22Rv1 (cell line): ENCODE data around the gene SETX.

Source experiments
- H3K27ac ChIP-seq: fragments of 450-650 bp; 2 replicates; pipeline ENCODE4 v1.5.1; 2017
- ZFX ChIP-seq: fragments of 450-650 bp; IDR thresholded peaks from 2 replicates; pipeline ENCODE4 v1.6.1; 2017; ENCODE audit warnings: antibody characterized with exemption, borderline replicate concordance
- TF ChIP-seq, protein P1 (sequence below): fragments of 450-650 bp; IDR thresholded peaks from 2 replicates; pipeline ENCODE4 v1.5.1; 2017; ENCODE audit warnings: mild to moderate bottlenecking

Gene SETX

DNA sequence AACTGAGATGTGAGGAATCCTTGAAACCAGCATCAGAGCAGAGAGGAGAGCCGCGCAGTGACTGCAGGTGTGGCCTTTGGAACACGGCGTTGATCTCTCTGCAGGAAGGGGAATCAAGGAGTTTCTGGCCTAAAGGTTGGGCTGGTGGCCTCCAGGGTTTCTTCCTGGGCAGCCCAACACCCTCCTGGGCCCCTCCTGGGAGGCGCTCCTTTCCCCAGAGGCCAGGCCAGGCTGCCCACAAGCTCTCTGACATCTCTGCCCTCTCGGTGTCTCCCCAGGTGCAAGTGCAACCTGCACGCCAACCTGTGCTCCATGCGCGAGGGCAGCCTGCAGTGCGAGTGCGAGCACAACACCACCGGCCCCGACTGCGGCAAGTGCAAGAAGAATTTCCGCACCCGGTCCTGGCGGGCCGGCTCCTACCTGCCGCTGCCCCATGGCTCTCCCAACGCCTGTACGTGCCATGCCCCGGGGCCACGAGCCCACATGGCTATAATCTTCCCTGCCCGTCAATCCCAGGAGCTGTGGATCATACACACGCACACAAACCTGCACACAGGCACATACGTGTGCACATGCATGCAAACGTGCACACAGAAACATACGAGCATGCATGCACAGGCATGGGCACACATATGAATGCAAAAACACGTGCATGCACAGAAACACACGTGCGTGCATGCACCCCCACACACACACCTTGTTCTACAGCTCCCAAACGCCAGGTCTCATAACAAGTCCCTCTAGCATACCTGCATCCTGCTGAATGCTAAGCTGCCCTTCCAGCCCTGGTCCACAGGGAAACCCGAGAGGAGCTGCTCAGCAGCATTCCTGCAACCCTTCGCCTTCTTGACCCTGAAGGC is 128.0 kb downstream of the SETX start:
- no peak overlapping the region for H3K27ac ChIP-seq
- no peak for TF ChIP-seq ZFX
- TF ChIP-seq, protein P1, sequence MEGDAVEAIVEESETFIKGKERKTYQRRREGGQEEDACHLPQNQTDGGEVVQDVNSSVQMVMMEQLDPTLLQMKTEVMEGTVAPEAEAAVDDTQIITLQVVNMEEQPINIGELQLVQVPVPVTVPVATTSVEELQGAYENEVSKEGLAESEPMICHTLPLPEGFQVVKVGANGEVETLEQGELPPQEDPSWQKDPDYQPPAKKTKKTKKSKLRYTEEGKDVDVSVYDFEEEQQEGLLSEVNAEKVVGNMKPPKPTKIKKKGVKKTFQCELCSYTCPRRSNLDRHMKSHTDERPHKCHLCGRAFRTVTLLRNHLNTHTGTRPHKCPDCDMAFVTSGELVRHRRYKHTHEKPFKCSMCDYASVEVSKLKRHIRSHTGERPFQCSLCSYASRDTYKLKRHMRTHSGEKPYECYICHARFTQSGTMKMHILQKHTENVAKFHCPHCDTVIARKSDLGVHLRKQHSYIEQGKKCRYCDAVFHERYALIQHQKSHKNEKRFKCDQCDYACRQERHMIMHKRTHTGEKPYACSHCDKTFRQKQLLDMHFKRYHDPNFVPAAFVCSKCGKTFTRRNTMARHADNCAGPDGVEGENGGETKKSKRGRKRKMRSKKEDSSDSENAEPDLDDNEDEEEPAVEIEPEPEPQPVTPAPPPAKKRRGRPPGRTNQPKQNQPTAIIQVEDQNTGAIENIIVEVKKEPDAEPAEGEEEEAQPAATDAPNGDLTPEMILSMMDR, result no peak

DNA sequence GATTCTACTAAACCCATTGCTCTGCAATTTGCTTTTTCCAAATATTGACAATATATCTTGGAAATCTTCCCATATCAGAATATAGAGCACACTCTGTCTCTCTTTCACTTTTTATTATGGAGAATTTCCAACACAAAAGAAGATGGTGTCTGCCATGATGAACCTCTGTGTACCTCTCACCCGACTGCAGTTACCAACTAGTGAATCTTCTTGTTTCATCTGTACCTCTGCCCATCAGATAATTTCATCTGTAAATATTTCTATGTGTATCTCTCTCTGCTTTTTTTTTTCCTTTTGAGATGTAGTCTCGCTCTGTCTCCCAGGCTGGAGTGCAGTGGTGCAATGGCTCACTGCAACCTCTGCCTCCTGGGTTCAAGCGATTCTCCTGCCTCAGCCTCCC is 130.1 kb downstream of the SETX start:
- no peak for TF ChIP-seq ZFX
- TF ChIP-seq, protein P1, result no peak
- H3K27ac ChIP-seq, result peak overlapping the region; percentile 37

DNA sequence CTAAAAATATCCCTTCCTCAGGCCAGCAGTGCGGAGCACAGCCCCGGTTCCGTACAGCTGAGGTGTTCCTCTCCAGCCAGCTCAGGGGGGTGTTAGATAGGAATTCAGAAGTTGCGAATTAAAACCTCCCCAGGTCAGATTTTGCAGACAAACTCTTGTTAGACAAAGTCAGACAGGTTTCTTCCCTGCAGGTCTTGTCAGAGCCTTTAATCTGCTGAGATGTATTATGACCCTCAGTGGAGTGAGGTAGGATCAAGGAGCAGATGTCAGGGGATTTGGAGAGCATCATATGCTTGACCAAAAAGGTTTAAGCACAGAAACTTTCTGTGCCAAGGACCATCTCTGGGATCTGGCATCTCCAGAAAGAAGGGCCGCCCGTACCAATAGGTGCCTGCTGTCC is 132.8 kb downstream of the SETX start:
- no peak for TF ChIP-seq ZFX
- TF ChIP-seq, protein P1, result no peak
- H3K27ac ChIP-seq, result no peak overlapping the region

DNA sequence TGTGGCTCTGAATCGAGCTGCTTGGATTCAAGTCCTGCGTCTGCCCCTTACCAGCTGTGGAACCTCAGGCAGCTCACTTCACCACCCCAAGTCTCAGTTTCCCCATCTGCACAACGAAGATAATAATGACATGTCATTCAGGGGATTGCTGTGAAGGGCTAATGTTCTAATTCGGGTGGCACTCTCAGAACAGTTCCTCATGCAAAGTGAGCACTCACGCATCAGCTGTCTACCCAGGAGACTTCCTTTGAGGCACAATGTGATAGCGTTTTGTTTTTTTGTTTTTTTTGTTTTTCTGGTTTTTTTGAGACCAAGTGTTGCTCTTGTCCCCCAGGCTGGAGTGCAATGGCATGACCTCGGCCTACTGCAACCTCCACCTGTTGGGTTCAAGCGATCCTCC is 136.6 kb downstream of the SETX start:
- no peak overlapping the region for H3K27ac ChIP-seq
- TF ChIP-seq, protein P1, result no peak
- no peak for TF ChIP-seq ZFX

DNA sequence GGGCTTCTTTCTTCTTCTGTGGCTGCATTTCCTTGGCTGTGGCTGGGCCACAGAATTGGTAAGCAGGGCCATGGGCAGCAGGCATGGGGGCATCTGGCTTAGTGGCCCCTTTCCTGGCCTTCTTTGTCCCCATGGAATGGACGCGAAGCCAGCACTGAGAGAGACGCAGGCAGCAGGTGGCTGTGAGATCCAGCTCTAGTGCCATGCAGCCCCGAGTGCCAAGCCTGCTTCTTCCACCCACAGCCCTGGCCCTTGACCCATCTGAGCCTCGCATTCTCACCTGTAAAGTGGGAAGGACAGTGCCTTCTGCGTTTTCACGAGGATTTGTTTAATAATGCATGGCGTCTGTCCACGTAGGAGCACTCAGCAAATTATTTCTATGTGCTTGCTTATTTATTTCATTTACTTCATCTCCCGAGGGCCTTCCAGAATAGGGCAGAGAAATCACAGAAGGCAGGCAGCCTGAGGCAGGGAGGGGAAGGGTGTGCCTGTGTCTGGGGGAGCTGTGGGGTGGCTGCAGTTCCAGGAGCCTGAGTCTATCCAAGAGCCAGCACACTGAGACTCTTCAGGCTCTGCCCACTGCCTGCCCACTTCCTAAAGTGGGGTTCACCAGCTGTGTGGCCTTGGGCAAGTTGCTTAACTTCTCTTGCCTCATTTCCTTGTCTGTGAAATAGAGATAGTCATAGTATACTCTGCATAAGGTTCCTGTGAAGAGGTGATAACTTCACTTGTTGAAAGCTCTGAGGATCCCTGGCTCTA is 137.7 kb downstream of the SETX start:
- H3K27ac ChIP-seq, result no peak overlapping the region
- TF ChIP-seq ZFX, result no peak
- TF ChIP-seq, protein P1, result no peak

DNA sequence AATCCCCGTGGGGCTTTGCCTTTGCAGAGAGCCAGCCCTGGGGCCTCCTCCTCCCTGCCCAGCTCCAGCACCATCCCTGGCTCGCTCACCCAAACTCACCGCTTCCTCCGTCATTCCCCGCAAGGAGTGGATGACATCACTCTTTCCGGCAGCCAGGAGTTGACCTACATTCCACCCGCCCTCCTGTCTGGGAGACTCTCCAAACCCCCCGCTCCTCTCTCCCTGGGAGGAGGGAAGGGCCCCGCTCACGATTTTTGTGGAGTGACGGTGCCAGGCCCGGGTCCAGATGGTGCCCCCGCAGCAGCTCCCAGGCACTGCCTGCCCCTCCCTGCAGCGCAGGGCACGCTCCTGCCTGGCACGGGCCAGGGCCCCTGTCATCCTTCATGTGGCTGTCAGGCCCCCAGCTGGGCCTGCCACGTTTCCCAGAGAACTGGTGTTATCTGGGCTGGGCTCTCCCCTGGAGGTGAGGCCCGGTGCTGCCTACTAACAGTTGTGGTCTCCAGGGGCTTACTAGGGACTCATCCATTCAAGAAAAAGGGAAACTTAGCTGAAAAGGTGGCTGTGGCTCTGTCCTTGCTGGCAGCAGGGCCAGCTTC is 140.7 kb downstream of the SETX start:
- no peak overlapping the region for H3K27ac ChIP-seq
- no peak for TF ChIP-seq ZFX
- TF ChIP-seq, protein P1, result no peak
